Psoas muscle (tissue), 8 donors: Measurements from ENCODE around the gene CFAP107. TPM values are rescaled to one million over a fixed set of nuclear protein-coding genes. Genes with fewer than 3 reads are reported as not detected.

Experiments
- ATAC-seq, 4 donors: fragments of 200-7000 bp; cut with Tn5 transposase; one replicate each; pipeline ENCODE4 v1.9.1; 2020; ENCODE audit warnings: moderate library complexity in 3 of 4, mild to moderate bottlenecking in 2 of 4
- DNase-seq, 2 donors: peaks; one replicate each; pipeline ENCODE4 v3.0.0-alpha.2; 2020
- H3K27ac ChIP-seq: fragments of 200-600 bp; one replicate; pipeline ENCODE4 v1.8.0; 2022
- H3K27me3 ChIP-seq, 3 donors: fragments of 200-600 bp in 1 of 3; one replicate each; pipeline versions ENCODE4 v1.6.1 to v1.8.0; 2013 to 2022; ENCODE audit warnings: low read length in 2 of 3, mild to moderate bottlenecking in 2 of 3, moderate library complexity in 1 of 3; ENCODE audit not compliant: insufficient read depth in 3 of 3
- H3K36me3 ChIP-seq, 2 donors: fragments of 200-600 bp in 1 of 2; one replicate each; pipeline versions ENCODE4 v1.6.1 to v1.8.0; 2013 to 2022; ENCODE audit warnings: low read depth in 1 of 2, mild to moderate bottlenecking in 1 of 2, moderate library complexity in 1 of 2; ENCODE audit not compliant: insufficient read depth in 1 of 2
- H3K4me1 ChIP-seq: fragments of 200-600 bp; one replicate; pipeline ENCODE4 v1.8.0; 2022
- H3K4me3 ChIP-seq: fragments of 200-600 bp; one replicate; pipeline ENCODE4 v1.8.0; 2022; ENCODE audit warnings: mild to moderate bottlenecking
- H3K9me3 ChIP-seq: fragments of 200-600 bp; one replicate; pipeline ENCODE4 v1.8.0; 2022
- WGBS, 3 donors: extraction: QIAGEN DNeasy Blood & Tissue Kit; methylation state at CpG; one replicate each; pipeline versions ENCODE4 v1.1.6 to v1.1.7; 2013; 5-methylcytosine and 5-hydroxymethylcytosine counted together
- intact Hi-C, 2 donors: fragments of 100-400 bp; cut with DNase I; formaldehyde crosslinking; loops; one replicate each; pipeline versions ENCODE4 v1.11.0 to v1.14.2; 2022
- polyA plus RNA-seq, 3 donors: library from polyadenylated mRNA; stranded (reverse); fragments of 200-250 nt; gene quantifications; one replicate each; pipeline ENCODE4 v1.2.3, GENCODE V29; 2013
- total RNA-seq, 4 donors: library from RNA; stranded (reverse); fragmentation: NEBNext Ultra II Directional in 2 of 4; extraction: Animal tissue kit (Norgen Biotek cat#: 25700) in 2 of 4; gene quantifications; one replicate each; pipeline versions ENCODE4 v1.2.1 to v1.2.4, GENCODE V29; 2021 to 2023
- TF ChIP-seq, protein P1 (sequence below): fragments of 200-600 bp; IDR thresholded peaks from one replicate; pipeline ENCODE4 v1.8.0; 2022; ENCODE audit warnings: antibody characterized with exemption
- donor health status: healthy with polysubstance abuse.
- donor health status: DM: no; HTN: no; CAD: no; lungs with moderate emphysema.
- donor health status: Bipolar disorder and iron deficiency.
- donor health status: healthy.
- donor health status: DM: yes; HTN: yes; CAD: no.
- donor health status: DM: no; HTN: no; CAD: no.
- donor health status: DM: no; HTN: no; CAD: no.
- donor health status: DM: yes; HTN: yes; CAD: no.

Gene CFAP107
- total and polyA plus RNA-seq, 7 donors = 0.04 TPM; not detected in 6

DNA sequence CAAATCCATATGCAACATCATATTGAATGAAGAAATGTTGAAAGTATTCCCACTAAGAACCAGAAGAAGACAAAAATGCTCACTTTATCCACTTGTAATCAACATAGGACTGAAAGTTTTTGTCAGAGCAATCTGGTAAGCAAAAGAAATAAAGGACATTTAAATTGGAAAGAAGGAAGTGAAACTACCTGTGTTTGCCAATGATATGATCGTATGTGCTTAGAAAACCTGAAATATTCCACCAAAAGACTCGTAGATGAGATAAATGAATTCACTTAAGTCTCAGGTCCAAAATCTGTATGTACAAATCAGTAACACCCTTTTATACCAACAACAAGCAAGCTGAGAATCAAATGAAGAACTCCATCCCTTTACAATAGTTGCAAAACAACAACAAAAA lies 53.7 kb downstream of the CFAP107 start:
- no peak overlapping the region for H3K4me3 ChIP-seq
- no peak for DNase-seq
- no peaks in the 10 kb centered on the region for H3K27me3 ChIP-seq
- no peak overlapping the region for H3K27ac ChIP-seq
- H3K9me3 ChIP-seq = no peaks in the 10 kb centered on the region
- no peaks in the 10 kb centered on the region for H3K4me1 ChIP-seq
- 71 to 74% (median 73%) methylated on average over 2 of the region's 2 CpGs for WGBS, 3 donors
- TF ChIP-seq, protein P1, sequence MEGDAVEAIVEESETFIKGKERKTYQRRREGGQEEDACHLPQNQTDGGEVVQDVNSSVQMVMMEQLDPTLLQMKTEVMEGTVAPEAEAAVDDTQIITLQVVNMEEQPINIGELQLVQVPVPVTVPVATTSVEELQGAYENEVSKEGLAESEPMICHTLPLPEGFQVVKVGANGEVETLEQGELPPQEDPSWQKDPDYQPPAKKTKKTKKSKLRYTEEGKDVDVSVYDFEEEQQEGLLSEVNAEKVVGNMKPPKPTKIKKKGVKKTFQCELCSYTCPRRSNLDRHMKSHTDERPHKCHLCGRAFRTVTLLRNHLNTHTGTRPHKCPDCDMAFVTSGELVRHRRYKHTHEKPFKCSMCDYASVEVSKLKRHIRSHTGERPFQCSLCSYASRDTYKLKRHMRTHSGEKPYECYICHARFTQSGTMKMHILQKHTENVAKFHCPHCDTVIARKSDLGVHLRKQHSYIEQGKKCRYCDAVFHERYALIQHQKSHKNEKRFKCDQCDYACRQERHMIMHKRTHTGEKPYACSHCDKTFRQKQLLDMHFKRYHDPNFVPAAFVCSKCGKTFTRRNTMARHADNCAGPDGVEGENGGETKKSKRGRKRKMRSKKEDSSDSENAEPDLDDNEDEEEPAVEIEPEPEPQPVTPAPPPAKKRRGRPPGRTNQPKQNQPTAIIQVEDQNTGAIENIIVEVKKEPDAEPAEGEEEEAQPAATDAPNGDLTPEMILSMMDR = no peak
- no peak for ATAC-seq
- H3K36me3 ChIP-seq = no peaks in the 10 kb centered on the region
- intact Hi-C loops = no loop called here

DNA sequence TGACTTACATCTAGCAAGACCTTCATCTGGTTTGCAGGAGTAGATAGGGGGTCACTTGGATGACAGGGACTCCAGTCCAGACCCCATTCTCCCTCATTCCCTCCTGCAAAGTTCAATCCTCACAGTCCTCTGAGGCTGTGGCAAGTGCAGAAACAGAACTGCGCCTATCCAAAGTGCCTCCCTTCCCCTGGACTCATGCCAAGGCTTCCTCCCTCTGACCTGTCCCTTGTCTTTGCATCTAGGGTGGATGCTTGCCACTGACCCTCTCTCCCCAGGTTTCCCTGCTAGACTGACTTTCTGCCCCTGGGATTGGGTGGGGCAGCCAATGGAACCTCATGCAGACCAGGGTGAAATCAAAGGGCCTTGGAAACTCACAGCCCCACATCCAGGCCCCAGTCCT lies 63.9 kb downstream of the CFAP107 start:
- TF ChIP-seq, protein P1 = no peak
- Histone ChIP-seq H3K36me3 (no peaks in the 10 kb centered on the region), H3K27ac (no peak overlapping the region), H3K4me1 (no peaks in the 10 kb centered on the region), H3K4me3 (no peak overlapping the region), H3K27me3 (peaks cover 0 to 4% (median 2%) of the 10 kb centered on the region in 3 donors), H3K9me3 (no peaks in the 10 kb centered on the region)
- intact Hi-C loops = no loop called here
- 88 to 92% (median 90%) methylated on average over 1 of the region's 1 CpG for WGBS, 3 donors
- ATAC-seq = no peak
- DNase-seq = no peak

- TF ChIP-seq, protein P1 = no peak
- Histone ChIP-seq H3K4me3 (no peak overlapping the region), H3K27ac (no peak overlapping the region), H3K36me3 (no peaks in the 10 kb centered on the region), H3K9me3 (no peaks in the 10 kb centered on the region), H3K27me3 (peaks cover 0 to 4% (median 2%) of the 10 kb centered on the region in 3 donors), H3K4me1 (no peaks in the 10 kb centered on the region)
- 58 to 68% (median 67%) methylated on average over 5 of the region's 5 CpGs for WGBS, 3 donors
- DNase-seq (no peak), ATAC-seq (no peak)
- intact Hi-C loops = no loop called here
These were observed 64.8 kb downstream of the CFAP107 start for GRCh38 chr1:12810691-12811408.

DNA sequence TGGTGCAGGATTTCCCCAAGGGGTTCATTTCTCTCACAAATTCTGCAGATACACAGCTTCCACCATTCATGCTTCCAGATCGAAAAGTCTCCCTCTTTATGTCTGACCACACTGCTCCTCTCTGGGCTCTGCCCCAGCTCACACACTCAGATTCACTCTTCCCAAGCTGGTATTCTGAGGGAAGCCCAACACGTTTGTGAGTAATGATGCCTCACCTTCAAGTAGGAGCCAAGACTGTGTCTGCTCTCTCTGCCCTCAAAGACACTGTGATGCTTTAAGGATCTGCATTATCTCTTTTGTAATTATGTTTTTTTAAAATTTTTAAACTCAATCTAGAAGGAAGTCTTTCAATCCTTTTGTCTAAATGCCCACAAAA lies 65.4 kb downstream of the CFAP107 start:
- no peaks in the 10 kb centered on the region for H3K9me3 ChIP-seq
- TF ChIP-seq, protein P1 = no peak
- ATAC-seq (no peak), DNase-seq (no peak)
- no peak overlapping the region for H3K4me3 ChIP-seq
- H3K27me3 ChIP-seq = peaks cover 0 to 3% (median 2%) of the 10 kb centered on the region in 3 donors
- intact Hi-C loops = no loop called here
- 49 to 56% (median 54%) methylated on average over 2 of the region's 2 CpGs for WGBS, 3 donors
- H3K36me3 ChIP-seq = no peaks in the 10 kb centered on the region
- H3K4me1 ChIP-seq = no peaks in the 10 kb centered on the region
- no peak overlapping the region for H3K27ac ChIP-seq

Other genes starting within 250 kb of the CFAP107 start
- 10 to 100 TPM; 21.7 to 78.7 (median 54.9) TPM for gene DHRS3, start 128.0 kb upstream of the CFAP107 start, total RNA-seq
- gene DHRS3, start 128.0 kb upstream of the CFAP107 start, polyA plus RNA-seq = 10 to 100 TPM; 27.2 to 65.1 (median 28.3) TPM
- gene AADACL4, start 102.1 kb upstream of the CFAP107 start, total RNA-seq = not detected
- gene AADACL4, start 102.1 kb upstream of the CFAP107 start, polyA plus RNA-seq = not detected
- gene AADACL3, start 30.1 kb upstream of the CFAP107 start, total RNA-seq = not detected
- not detected for gene AADACL3, start 30.1 kb upstream of the CFAP107 start, polyA plus RNA-seq
- not detected for gene PRAMEF12, start 27.5 kb downstream of the CFAP107 start, total RNA-seq
- gene PRAMEF12, start 27.5 kb downstream of the CFAP107 start, polyA plus RNA-seq = not detected
- gene PRAMEF1, start 45.2 kb downstream of the CFAP107 start, total RNA-seq = not detected
- not detected for gene PRAMEF1, start 45.2 kb downstream of the CFAP107 start, polyA plus RNA-seq
- gene PRAMEF11, start 85.2 kb downstream of the CFAP107 start, total RNA-seq = not detected
- not detected for gene PRAMEF11, start 85.2 kb downstream of the CFAP107 start, polyA plus RNA-seq
- gene HNRNPCL1, start 102.5 kb downstream of the CFAP107 start, total RNA-seq = not detected
- not detected for gene HNRNPCL1, start 102.5 kb downstream of the CFAP107 start, polyA plus RNA-seq
- gene PRAMEF2, start 110.9 kb downstream of the CFAP107 start, total RNA-seq = not detected
- not detected for gene PRAMEF2, start 110.9 kb downstream of the CFAP107 start, polyA plus RNA-seq
- not detected for gene PRAMEF4, start 140.0 kb downstream of the CFAP107 start, total RNA-seq
- not detected for gene PRAMEF4, start 140.0 kb downstream of the CFAP107 start, polyA plus RNA-seq
- gene PRAMEF10, start 152.1 kb downstream of the CFAP107 start, total RNA-seq = not detected
- gene PRAMEF10, start 152.1 kb downstream of the CFAP107 start, polyA plus RNA-seq = not detected
- not detected for gene PRAMEF7, start 170.4 kb downstream of the CFAP107 start, total RNA-seq
- gene PRAMEF7, start 170.4 kb downstream of the CFAP107 start, polyA plus RNA-seq = not detected
- gene PRAMEF6, start 201.4 kb downstream of the CFAP107 start, total RNA-seq = not detected
- gene PRAMEF6, start 201.4 kb downstream of the CFAP107 start, polyA plus RNA-seq = not detected